ENCODE results near the gene IL11.
"Not testable (repeated sequence)": the region's sequence is repeated elsewhere in the genome, so short reads cannot be mapped to it uniquely, and the experiment has no call there.

IL11 gene

DNA sequence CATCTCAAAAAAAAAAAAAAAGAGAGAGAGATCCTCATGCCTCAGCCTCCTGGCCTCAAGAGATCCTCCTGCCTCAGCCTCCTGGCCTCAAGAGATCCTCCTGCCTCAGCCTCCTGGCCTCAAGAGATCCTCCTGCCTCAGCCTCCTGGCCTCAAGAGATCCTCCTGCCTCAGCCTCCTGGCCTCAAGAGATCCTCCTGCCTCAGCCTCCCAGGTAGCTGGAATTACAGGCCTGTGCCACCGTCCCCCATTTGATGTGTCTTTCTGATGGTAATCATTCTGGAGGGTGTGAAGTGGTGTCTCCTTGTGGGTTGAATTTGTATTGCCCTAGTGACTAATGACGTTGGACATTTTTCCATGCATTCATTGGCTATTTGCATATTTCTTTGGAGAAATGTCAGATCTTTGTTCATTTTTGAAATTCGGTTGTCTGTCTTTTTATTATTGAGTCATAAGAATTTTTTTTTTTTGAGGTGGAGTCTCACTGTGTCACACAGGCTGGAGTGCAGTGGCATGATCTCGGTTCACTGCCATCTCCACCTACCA lies 41.4 kb downstream of the IL11 start:
- not testable (repeated sequence) for H3K9me3 ChIP-seq (ENCODE audit: control insufficient read depth in 5 of 5, low read length in 5 of 5); H3K27ac ChIP-seq (ENCODE audit: low read depth, low read length); H3K9ac ChIP-seq (ENCODE audit: low read length in 5 of 5); H3K27me3 ChIP-seq (ENCODE audit: control insufficient read depth in 5 of 5, insufficient read depth in 4 of 5, low read length in 5 of 5); H3K36me3 ChIP-seq (ENCODE audit: control insufficient read depth in 5 of 5, insufficient read depth in 5 of 5, low read length in 5 of 5); H3K4me3 ChIP-seq (ENCODE audit: low read depth in 1 of 5, low read length in 5 of 5)
- H3K4me1 ChIP-seq (ENCODE audit: control insufficient read depth in 5 of 5, insufficient read depth in 5 of 5, low read length in 5 of 5), result peaks cover 3 to 16% (median 14%) of the 10 kb centered on the region in 5 donors

DNA sequence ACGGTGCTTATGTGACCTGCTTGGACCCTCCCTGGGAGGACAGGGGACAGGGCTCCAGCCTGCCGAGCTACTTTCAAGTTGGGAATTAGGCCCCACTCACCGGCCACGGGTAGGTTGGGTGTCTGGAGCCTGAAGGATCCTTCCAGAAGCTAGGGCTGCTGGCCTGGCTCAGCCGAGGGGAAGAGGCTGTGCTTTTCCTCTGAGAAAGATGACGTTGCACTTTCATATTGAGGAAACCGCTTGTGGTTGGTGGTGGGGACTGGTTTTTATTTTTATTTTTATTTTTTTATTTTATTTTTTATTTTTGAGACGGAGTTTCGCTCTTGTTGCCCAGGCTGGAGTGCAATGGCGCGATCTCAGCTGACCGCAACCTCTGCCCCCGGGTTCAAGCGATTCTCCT lies 45.1 kb downstream of the IL11 start, which contains the start of gene TMEM150B:
Gene TMEM150B (minus strand): TSS at position 170 of the 400 bp plus-strand sequence. CDS start 4,305 bp downstream, outside the sequence.
- Histone ChIP-seq H3K36me3 (ENCODE audit: control insufficient read depth in 5 of 5, insufficient read depth in 5 of 5, low read length in 5 of 5) (no peaks in the 10 kb centered on the region), H3K9ac (ENCODE audit: low read length in 5 of 5) (peak within 1 kb of the TSS in 3 of 5 donors; percentile 2 to 59 (median 37)), H3K4me1 (ENCODE audit: control insufficient read depth in 5 of 5, insufficient read depth in 5 of 5, low read length in 5 of 5) (peaks cover 3 to 41% (median 25%) of the 10 kb centered on the region in 5 donors), H3K27ac (ENCODE audit: low read depth, low read length) (peak within 1 kb of the TSS; percentile 78), H3K4me3 (ENCODE audit: low read depth in 1 of 5, low read length in 5 of 5) (peak within 1 kb of the TSS; percentile 6 to 57 (median 36)), H3K9me3 (ENCODE audit: control insufficient read depth in 5 of 5, low read length in 5 of 5) (no peaks in the 10 kb centered on the region), H3K27me3 (ENCODE audit: control insufficient read depth in 5 of 5, insufficient read depth in 4 of 5, low read length in 5 of 5) (no peaks in the 10 kb centered on the region)

DNA sequence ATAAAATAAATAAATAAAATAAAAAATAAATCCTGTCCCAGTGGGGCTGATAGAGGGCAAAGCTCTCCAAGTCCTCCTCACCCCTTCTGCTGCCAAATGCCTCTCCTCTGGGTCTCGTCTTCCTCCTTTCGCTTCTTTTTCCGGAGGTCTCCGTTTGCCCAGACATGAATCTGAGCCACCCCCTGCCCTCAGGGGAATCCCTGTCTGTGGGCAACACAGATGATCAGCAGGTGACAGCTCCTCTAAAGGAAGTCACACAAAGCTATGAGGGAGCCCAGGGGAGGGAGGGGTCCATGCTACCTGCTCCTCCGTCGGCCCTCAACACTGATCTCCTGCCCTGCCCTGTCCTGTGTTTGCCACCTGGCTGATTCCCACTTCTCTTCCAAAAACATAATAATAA lies 45.6 kb downstream of the IL11 start:
- Histone ChIP-seq H3K27ac (ENCODE audit: low read depth, low read length) (peak overlapping the region; percentile 78), H3K9me3 (ENCODE audit: control insufficient read depth in 5 of 5, low read length in 5 of 5) (no peaks in the 10 kb centered on the region), H3K4me1 (ENCODE audit: control insufficient read depth in 5 of 5, insufficient read depth in 5 of 5, low read length in 5 of 5) (peaks cover 3 to 44% (median 29%) of the 10 kb centered on the region in 5 donors), H3K9ac (ENCODE audit: low read length in 5 of 5) (peak overlapping the region in 2 of 5 donors; percentile 37 to 59), H3K27me3 (ENCODE audit: control insufficient read depth in 5 of 5, insufficient read depth in 4 of 5, low read length in 5 of 5) (no peaks in the 10 kb centered on the region), H3K36me3 (ENCODE audit: control insufficient read depth in 5 of 5, insufficient read depth in 5 of 5, low read length in 5 of 5) (no peaks in the 10 kb centered on the region), H3K4me3 (ENCODE audit: low read depth in 1 of 5, low read length in 5 of 5) (peak overlapping the region; percentile 6 to 57 (median 36))

DNA sequence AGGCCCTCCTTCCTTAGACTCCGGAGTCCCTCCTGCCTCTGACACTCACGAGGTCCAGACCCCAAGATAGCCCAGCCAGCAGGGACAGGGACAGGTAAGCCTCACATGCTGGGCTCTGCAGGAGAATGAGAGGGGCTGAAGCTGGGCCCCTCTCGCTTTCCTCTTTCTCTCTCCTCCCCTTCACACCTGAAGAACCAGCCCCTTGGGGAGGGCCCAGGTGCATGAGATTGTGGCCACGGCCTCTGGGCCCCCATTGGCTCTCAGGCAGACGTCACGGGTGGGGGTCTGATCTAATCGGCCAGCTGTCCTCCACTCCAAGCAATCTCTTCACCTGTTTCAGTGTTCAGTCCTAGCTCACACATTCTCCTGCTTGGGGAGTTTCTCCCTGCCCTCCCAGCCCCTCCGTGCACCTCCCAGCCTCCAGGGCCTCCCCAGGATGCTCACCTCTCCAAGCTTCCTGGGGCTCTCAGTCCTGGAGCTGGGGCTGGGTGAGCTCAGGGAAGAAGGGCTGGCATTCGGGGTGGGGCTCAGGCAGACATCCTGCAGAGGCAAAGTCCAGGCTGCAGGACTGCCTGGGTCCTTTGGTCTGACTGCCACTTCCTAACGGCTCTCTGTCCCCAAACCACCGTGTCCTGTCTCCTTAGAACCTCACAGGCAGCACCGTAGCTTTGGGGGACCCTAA lies 47.9 kb downstream of the IL11 start:
- Histone ChIP-seq H3K4me3 (ENCODE audit: low read depth in 1 of 5, low read length in 5 of 5) (no peak overlapping the region), H3K9me3 (ENCODE audit: control insufficient read depth in 5 of 5, low read length in 5 of 5) (no peaks in the 10 kb centered on the region), H3K4me1 (ENCODE audit: control insufficient read depth in 5 of 5, insufficient read depth in 5 of 5, low read length in 5 of 5) (peaks cover 3 to 44% (median 29%) of the 10 kb centered on the region in 5 donors), H3K27ac (ENCODE audit: low read depth, low read length) (no peak overlapping the region), H3K27me3 (ENCODE audit: control insufficient read depth in 5 of 5, insufficient read depth in 4 of 5, low read length in 5 of 5) (no peaks in the 10 kb centered on the region), H3K9ac (ENCODE audit: low read length in 5 of 5) (peak overlapping the region in 1 of 5 donors; percentile 28), H3K36me3 (ENCODE audit: control insufficient read depth in 5 of 5, insufficient read depth in 5 of 5, low read length in 5 of 5) (no peaks in the 10 kb centered on the region)

DNA sequence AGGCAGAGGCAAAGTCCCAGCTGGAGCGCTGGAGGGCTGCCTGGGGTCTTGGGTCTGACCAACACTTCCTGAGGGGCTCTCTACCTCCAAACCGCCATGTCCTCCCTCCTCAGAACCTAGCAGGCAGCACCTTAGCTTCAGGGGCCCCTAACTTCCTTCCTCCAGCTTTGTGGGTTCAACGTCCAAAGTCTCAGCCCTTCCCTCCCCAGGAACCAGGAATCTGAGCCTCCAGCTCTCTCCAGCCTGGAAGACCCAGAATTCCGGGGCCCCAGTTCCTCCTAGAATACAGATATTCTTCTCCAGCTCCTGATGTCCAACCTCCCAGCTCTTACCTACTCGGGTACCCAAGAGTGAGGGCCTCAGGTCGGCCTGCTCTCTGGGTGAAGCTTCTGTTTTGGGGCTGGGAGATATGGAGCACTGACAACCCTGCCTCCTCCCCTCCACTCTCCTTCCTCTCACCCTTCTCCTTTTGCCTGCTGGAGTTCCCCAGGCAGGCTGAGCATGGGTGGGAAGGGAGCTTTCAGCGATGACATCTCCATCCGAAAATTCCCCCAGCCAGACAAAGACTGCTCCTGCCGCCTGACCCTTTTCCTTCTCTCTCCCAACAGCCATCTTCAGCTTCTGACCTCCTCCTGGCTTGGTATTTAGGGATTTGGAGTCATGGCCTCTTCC lies 48.7 kb downstream of the IL11 start:
- Histone ChIP-seq H3K4me1 (ENCODE audit: control insufficient read depth in 5 of 5, insufficient read depth in 5 of 5, low read length in 5 of 5) (peaks cover 2 to 42% (median 26%) of the 10 kb centered on the region in 5 donors), H3K9ac (ENCODE audit: low read length in 5 of 5) (peak overlapping the region in 2 of 5 donors; percentile 0 to 28), H3K9me3 (ENCODE audit: control insufficient read depth in 5 of 5, low read length in 5 of 5) (no peaks in the 10 kb centered on the region), H3K4me3 (ENCODE audit: low read depth in 1 of 5, low read length in 5 of 5) (no peak overlapping the region), H3K27ac (ENCODE audit: low read depth, low read length) (no peak overlapping the region), H3K27me3 (ENCODE audit: control insufficient read depth in 5 of 5, insufficient read depth in 4 of 5, low read length in 5 of 5) (no peaks in the 10 kb centered on the region), H3K36me3 (ENCODE audit: control insufficient read depth in 5 of 5, insufficient read depth in 5 of 5, low read length in 5 of 5) (peaks cover 0 to 4% (median 0%) of the 10 kb centered on the region in 5 donors)

DNA sequence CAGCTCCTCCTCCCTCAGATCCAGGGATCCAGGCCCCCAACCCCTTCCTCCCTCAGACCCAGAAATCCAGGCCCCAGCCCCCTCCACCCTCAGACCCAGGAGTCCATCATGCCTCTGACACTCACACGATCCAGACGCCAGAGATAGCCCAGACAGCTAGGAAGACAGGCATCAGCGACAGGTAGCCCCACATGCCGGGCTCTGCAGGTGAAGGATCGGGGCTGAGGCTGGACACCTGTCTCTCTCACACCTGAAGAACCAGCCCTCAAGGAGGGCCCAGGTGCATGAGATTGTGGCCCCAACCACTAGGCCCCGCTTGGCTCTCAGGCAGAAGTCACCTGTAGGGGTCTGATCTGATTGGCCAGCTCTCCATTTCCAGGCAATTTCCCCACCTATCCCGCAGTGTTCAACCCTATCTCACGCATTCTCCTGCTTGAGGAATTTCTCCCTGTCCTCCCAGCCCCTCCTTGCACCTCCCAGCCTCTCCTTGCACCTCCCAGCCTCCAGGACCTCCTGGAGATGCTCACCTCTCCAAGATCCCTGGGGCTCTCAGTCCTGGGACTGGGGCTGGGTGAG lies 49.3 kb downstream of the IL11 start:
- Histone ChIP-seq H3K27me3 (ENCODE audit: control insufficient read depth in 5 of 5, insufficient read depth in 4 of 5, low read length in 5 of 5) (no peaks in the 10 kb centered on the region), H3K27ac (ENCODE audit: low read depth, low read length) (no peak overlapping the region), H3K36me3 (ENCODE audit: control insufficient read depth in 5 of 5, insufficient read depth in 5 of 5, low read length in 5 of 5) (peaks cover 0 to 11% (median 0%) of the 10 kb centered on the region in 5 donors)

DNA sequence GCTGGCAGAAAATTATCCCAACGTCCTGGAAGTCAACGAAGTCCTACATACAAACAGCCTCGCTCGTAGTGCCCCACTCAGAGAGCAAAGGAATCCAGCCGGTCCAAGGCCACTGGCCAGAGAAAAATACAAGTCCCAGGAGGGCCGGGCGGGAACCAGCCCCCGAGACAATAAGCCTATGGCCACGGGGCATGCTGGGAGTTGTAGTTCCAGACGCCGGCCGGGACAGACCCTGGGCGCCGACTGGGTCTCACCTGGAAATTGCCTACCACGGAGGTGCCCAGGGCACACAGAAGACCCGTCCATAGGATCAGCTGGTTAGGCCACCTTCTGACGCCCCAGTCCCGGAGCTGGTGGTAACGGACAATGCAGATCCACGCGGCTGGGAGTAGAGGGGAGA lies 50.5 kb downstream of the IL11 start:
- Histone ChIP-seq H3K4me3 (ENCODE audit: low read depth in 1 of 5, low read length in 5 of 5) (peak overlapping the region in 4 of 5 donors; percentile 12 to 68 (median 30)), H3K27ac (ENCODE audit: low read depth, low read length) (no peak overlapping the region), H3K4me1 (ENCODE audit: control insufficient read depth in 5 of 5, insufficient read depth in 5 of 5, low read length in 5 of 5) (peaks cover 0 to 35% (median 18%) of the 10 kb centered on the region in 5 donors), H3K9ac (ENCODE audit: low read length in 5 of 5) (peak overlapping the region in 2 of 5 donors; percentile 53 to 68), H3K27me3 (ENCODE audit: control insufficient read depth in 5 of 5, insufficient read depth in 4 of 5, low read length in 5 of 5) (no peaks in the 10 kb centered on the region), H3K9me3 (ENCODE audit: control insufficient read depth in 5 of 5, low read length in 5 of 5) (peaks cover 0 to 4% (median 0%) of the 10 kb centered on the region in 5 donors), H3K36me3 (ENCODE audit: control insufficient read depth in 5 of 5, insufficient read depth in 5 of 5, low read length in 5 of 5) (peaks cover 0 to 12% (median 0%) of the 10 kb centered on the region in 5 donors)

More for the DNA sequence above, 49.3 kb downstream of the IL11 start:
- Histone ChIP-seq H3K9ac (ENCODE audit: low read length in 5 of 5) (no peak overlapping the region), H3K4me1 (ENCODE audit: control insufficient read depth in 5 of 5, insufficient read depth in 5 of 5, low read length in 5 of 5) (peaks cover 0 to 39% (median 21%) of the 10 kb centered on the region in 5 donors), H3K9me3 (ENCODE audit: control insufficient read depth in 5 of 5, low read length in 5 of 5) (peaks cover 0 to 3% (median 0%) of the 10 kb centered on the region in 5 donors), H3K4me3 (ENCODE audit: low read depth in 1 of 5, low read length in 5 of 5) (no peak overlapping the region)

DNA sequence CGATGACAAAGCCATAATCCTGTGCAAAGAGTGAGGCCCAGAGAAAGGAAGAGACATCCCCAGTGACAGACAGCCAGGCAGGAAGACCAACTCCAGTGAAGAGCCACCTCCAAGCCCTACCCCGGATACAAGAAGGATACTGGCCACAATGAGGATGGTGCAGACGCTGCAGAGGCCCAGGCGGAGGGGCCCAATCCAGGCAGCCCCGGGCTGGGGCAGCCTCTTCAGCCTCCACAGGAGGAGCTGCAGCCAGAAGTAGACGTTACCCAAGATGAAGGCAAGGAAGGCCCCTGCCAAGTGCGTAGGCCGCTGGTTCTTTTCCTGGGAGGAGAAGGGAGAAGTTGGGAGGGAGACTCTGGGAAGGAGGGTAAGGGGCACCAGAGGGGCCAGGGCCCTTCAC lies 53.6 kb downstream of the IL11 start:
- Histone ChIP-seq H3K36me3 (ENCODE audit: control insufficient read depth in 5 of 5, insufficient read depth in 5 of 5, low read length in 5 of 5) (peaks cover 0 to 14% (median 0%) of the 10 kb centered on the region in 5 donors), H3K27me3 (ENCODE audit: control insufficient read depth in 5 of 5, insufficient read depth in 4 of 5, low read length in 5 of 5) (no peaks in the 10 kb centered on the region), H3K4me1 (ENCODE audit: control insufficient read depth in 5 of 5, insufficient read depth in 5 of 5, low read length in 5 of 5) (peaks cover 0 to 22% (median 5%) of the 10 kb centered on the region in 5 donors), H3K27ac (ENCODE audit: low read depth, low read length) (no peak overlapping the region), H3K9me3 (ENCODE audit: control insufficient read depth in 5 of 5, low read length in 5 of 5) (peaks cover 0 to 4% (median 0%) of the 10 kb centered on the region in 5 donors), H3K4me3 (ENCODE audit: low read depth in 1 of 5, low read length in 5 of 5) (no peak overlapping the region), H3K9ac (ENCODE audit: low read length in 5 of 5) (no peak overlapping the region)

DNA sequence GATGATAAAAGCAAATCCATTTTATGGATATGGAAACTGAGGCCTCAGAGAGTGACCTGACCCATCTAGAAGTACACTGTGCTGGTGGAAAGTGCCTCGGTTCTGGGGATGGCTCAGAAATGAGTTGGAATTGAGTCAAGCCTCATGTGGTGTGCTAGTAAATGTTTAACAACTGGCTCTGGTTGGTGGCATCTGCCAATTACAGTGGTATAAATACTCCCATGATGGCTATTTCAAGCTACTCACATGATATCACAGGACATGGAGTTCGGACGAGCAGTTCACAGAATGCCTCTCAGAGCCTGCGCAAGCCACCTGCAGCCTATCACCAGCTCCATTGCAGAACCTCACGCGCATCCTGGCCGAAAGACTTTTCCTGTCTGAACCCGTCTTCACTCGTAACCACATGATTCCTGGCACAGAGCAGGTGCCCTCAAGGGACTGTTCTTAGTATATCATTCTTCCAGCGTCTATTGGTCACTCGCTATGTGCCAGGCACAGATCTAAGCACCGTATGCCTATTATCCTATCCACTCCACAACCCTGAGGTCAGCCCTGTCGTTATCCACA lies 54.2 kb downstream of the IL11 start:
- Histone ChIP-seq H3K27ac (ENCODE audit: low read depth, low read length) (no peak overlapping the region), H3K36me3 (ENCODE audit: control insufficient read depth in 5 of 5, insufficient read depth in 5 of 5, low read length in 5 of 5) (peaks cover 0 to 14% (median 0%) of the 10 kb centered on the region in 5 donors), H3K27me3 (ENCODE audit: control insufficient read depth in 5 of 5, insufficient read depth in 4 of 5, low read length in 5 of 5) (no peaks in the 10 kb centered on the region), H3K4me1 (ENCODE audit: control insufficient read depth in 5 of 5, insufficient read depth in 5 of 5, low read length in 5 of 5) (peaks cover 0 to 18% (median 5%) of the 10 kb centered on the region in 5 donors), H3K4me3 (ENCODE audit: low read depth in 1 of 5, low read length in 5 of 5) (no peak overlapping the region), H3K9me3 (ENCODE audit: control insufficient read depth in 5 of 5, low read length in 5 of 5) (peaks cover 0 to 4% (median 0%) of the 10 kb centered on the region in 5 donors), H3K9ac (ENCODE audit: low read length in 5 of 5) (no peak overlapping the region)
